ENCODE results near the gene ABLIM3.

The ABLIM3 gene

GRCh38 chr5:149144637-149145036, 3.3 kb downstream of the ABLIM3 start:
- no peak for ATAC-seq
- Mint-ChIP-seq H3K4me3 (no peak overlapping the region), H3K27ac (no peak overlapping the region), H3K36me3 (no peaks in the 10 kb centered on the region), H3K4me1 (peaks cover 11% of the 10 kb centered on the region), H3K9me3 (no peaks in the 10 kb centered on the region)
- DNase-seq (ENCODE audit: low spot score in 2 of 2), result no peak

- H3K9me3 Mint-ChIP-seq, result no peaks in the 10 kb centered on the region
- DNase-seq (ENCODE audit: low spot score in 2 of 2) (no peak), ATAC-seq (no peak)
- H3K36me3 Mint-ChIP-seq, result no peaks in the 10 kb centered on the region
- no peak overlapping the region for H3K4me3 Mint-ChIP-seq
- no peak overlapping the region for H3K27ac Mint-ChIP-seq
- H3K4me1 Mint-ChIP-seq, result peaks cover 11% of the 10 kb centered on the region
These were observed 3.8 kb downstream of the ABLIM3 start for GRCh38 chr5:149145138-149145537.

GRCh38 chr5:149147676-149148075, 6.4 kb downstream of the ABLIM3 start:
- Mint-ChIP-seq H3K4me1 (no peaks in the 10 kb centered on the region), H3K36me3 (no peaks in the 10 kb centered on the region), H3K27ac (no peak overlapping the region), H3K9me3 (no peaks in the 10 kb centered on the region), H3K4me3 (no peak overlapping the region)
- ATAC-seq, result peak; percentile 75
- DNase-seq (ENCODE audit: low spot score in 2 of 2), result no peak

GRCh38 chr5:149149942-149150341, 8.6 kb downstream of the ABLIM3 start:
- Mint-ChIP-seq H3K4me3 (no peak overlapping the region), H3K4me1 (no peaks in the 10 kb centered on the region), H3K36me3 (no peaks in the 10 kb centered on the region), H3K9me3 (no peaks in the 10 kb centered on the region), H3K27ac (no peak overlapping the region)
- DNase-seq (ENCODE audit: low spot score in 2 of 2) (no peak), ATAC-seq (no peak)

GRCh38 chr5:149150457-149150856, 9.2 kb downstream of the ABLIM3 start:
- Mint-ChIP-seq H3K4me1 (no peaks in the 10 kb centered on the region), H3K4me3 (no peak overlapping the region), H3K9me3 (no peaks in the 10 kb centered on the region), H3K27ac (no peak overlapping the region), H3K36me3 (no peaks in the 10 kb centered on the region)
- ATAC-seq, result no peak
- DNase-seq (ENCODE audit: low spot score in 2 of 2), result no peak

- Mint-ChIP-seq H3K9me3 (no peaks in the 10 kb centered on the region), H3K4me1 (no peaks in the 10 kb centered on the region), H3K36me3 (no peaks in the 10 kb centered on the region), H3K4me3 (no peak overlapping the region), H3K27ac (no peak overlapping the region)
- ATAC-seq (no peak), DNase-seq (ENCODE audit: low spot score in 2 of 2) (no peak)
These were observed 10.4 kb downstream of the ABLIM3 start for GRCh38 chr5:149151717-149152116.

GRCh38 chr5:149152317-149152746, 11.0 kb downstream of the ABLIM3 start:
- Mint-ChIP-seq H3K9me3 (no peaks in the 10 kb centered on the region), H3K27ac (no peak overlapping the region), H3K4me3 (no peak overlapping the region), H3K36me3 (no peaks in the 10 kb centered on the region), H3K4me1 (no peaks in the 10 kb centered on the region)
- ATAC-seq (no peak), DNase-seq (ENCODE audit: low spot score in 2 of 2) (no peak)

GRCh38 chr5:149153193-149153750, 12.0 kb downstream of the ABLIM3 start:
- H3K27ac Mint-ChIP-seq, result no peak overlapping the region
- no peaks in the 10 kb centered on the region for H3K36me3 Mint-ChIP-seq
- H3K4me1 Mint-ChIP-seq, result no peaks in the 10 kb centered on the region
- ATAC-seq (no peak), DNase-seq (ENCODE audit: low spot score in 2 of 2) (no peak)
- H3K9me3 Mint-ChIP-seq, result no peaks in the 10 kb centered on the region
- H3K4me3 Mint-ChIP-seq, result no peak overlapping the region

GRCh38 chr5:149153751-149154610, 12.7 kb downstream of the ABLIM3 start:
- H3K4me1 Mint-ChIP-seq, result no peaks in the 10 kb centered on the region
- no peak for ATAC-seq
- H3K9me3 Mint-ChIP-seq, result no peaks in the 10 kb centered on the region
- no peaks in the 10 kb centered on the region for H3K36me3 Mint-ChIP-seq
- no peak for DNase-seq (ENCODE audit: low spot score in 2 of 2)
- no peak overlapping the region for H3K27ac Mint-ChIP-seq
- no peak overlapping the region for H3K4me3 Mint-ChIP-seq

GRCh38 chr5:149154650-149155049, 13.4 kb downstream of the ABLIM3 start:
- no peak overlapping the region for H3K4me3 Mint-ChIP-seq
- no peaks in the 10 kb centered on the region for H3K36me3 Mint-ChIP-seq
- no peaks in the 10 kb centered on the region for H3K9me3 Mint-ChIP-seq
- ATAC-seq (no peak), DNase-seq (ENCODE audit: low spot score in 2 of 2) (no peak)
- H3K4me1 Mint-ChIP-seq, result no peaks in the 10 kb centered on the region
- no peak overlapping the region for H3K27ac Mint-ChIP-seq

GRCh38 chr5:149156435-149157083, 15.3 kb downstream of the ABLIM3 start:
- Mint-ChIP-seq H3K27ac (no peak overlapping the region), H3K4me1 (no peaks in the 10 kb centered on the region), H3K4me3 (no peak overlapping the region), H3K9me3 (no peaks in the 10 kb centered on the region), H3K36me3 (no peaks in the 10 kb centered on the region)
- ATAC-seq (peak; percentile 75), DNase-seq (ENCODE audit: low spot score in 2 of 2) (no peak)

- Mint-ChIP-seq H3K36me3 (no peaks in the 10 kb centered on the region), H3K9me3 (no peaks in the 10 kb centered on the region), H3K27ac (no peak overlapping the region), H3K4me1 (no peaks in the 10 kb centered on the region), H3K4me3 (no peak overlapping the region)
- ATAC-seq (no peak), DNase-seq (ENCODE audit: low spot score in 2 of 2) (no peak)
These were observed 16.0 kb downstream of the ABLIM3 start for GRCh38 chr5:149157330-149157729.

GRCh38 chr5:149160291-149160787, 19.0 kb downstream of the ABLIM3 start:
- Mint-ChIP-seq H3K36me3 (no peaks in the 10 kb centered on the region), H3K4me1 (no peaks in the 10 kb centered on the region), H3K27ac (no peak overlapping the region), H3K9me3 (no peaks in the 10 kb centered on the region), H3K4me3 (no peak overlapping the region)
- DNase-seq (ENCODE audit: low spot score in 2 of 2), result no peak
- ATAC-seq, result no peak

- Mint-ChIP-seq H3K4me3 (no peak overlapping the region), H3K36me3 (no peaks in the 10 kb centered on the region), H3K9me3 (no peaks in the 10 kb centered on the region), H3K27ac (no peak overlapping the region), H3K4me1 (no peaks in the 10 kb centered on the region)
- no peak for ATAC-seq
- no peak for DNase-seq (ENCODE audit: low spot score in 2 of 2)
These were observed 19.9 kb downstream of the ABLIM3 start for GRCh38 chr5:149161026-149161687.

- DNase-seq (ENCODE audit: low spot score in 2 of 2) (no peak), ATAC-seq (no peak)
- no peak overlapping the region for H3K4me3 Mint-ChIP-seq
- no peak overlapping the region for H3K27ac Mint-ChIP-seq
- H3K9me3 Mint-ChIP-seq, result no peaks in the 10 kb centered on the region
- no peaks in the 10 kb centered on the region for H3K4me1 Mint-ChIP-seq
- H3K36me3 Mint-ChIP-seq, result no peaks in the 10 kb centered on the region
These were observed 20.6 kb downstream of the ABLIM3 start for GRCh38 chr5:149161850-149162249.

Measured in stimulated activated effector memory CD8-positive, alpha-beta T cell treated with anti-CD3 and anti-CD28 coated beads, Interleukin-12 subunit alpha, Interleukin-12 subunit beta, amount 100 ng/mL, for 72 hours (primary cell).